Neural cell (in vitro differentiated cells): ENCODE results near the gene F5.

Experiments used
- EP300 ChIP-seq: fragments of 450-650 bp; conservative IDR thresholded peaks from 2 replicates; pipeline ENCODE4 v1.6.1; 2014; ENCODE audit warnings: antibody characterized with exemption, mild to moderate bottlenecking, moderate library complexity; ENCODE audit not compliant: poor library complexity, severe bottlenecking
- MXI1 ChIP-seq: fragments of 450-650 bp; conservative IDR thresholded peaks from 2 replicates; pipeline ENCODE4 v1.6.1; 2014; ENCODE audit warnings: antibody characterized with exemption, mild to moderate bottlenecking; ENCODE audit not compliant: poor library complexity, severe bottlenecking
- RAD21 ChIP-seq: fragments of 450-650 bp; conservative IDR thresholded peaks from 2 replicates; pipeline ENCODE4 v1.6.1; 2014; ENCODE audit warnings: antibody characterized with exemption, mild to moderate bottlenecking, moderate library complexity
- TF ChIP-seq, protein P1 (sequence below): IDR thresholded peaks from 2 replicates; pipeline ENCODE4 v1.6.1; 2012; ENCODE audit warnings: borderline replicate concordance
- TF ChIP-seq, protein P2 (sequence below): fragments of 450-650 bp; IDR thresholded peaks from 2 replicates; pipeline ENCODE4 v1.5.1; 2014; ENCODE audit warnings: antibody characterized with exemption, mild to moderate bottlenecking, moderate library complexity; ENCODE audit not compliant: poor library complexity, severe bottlenecking

DNA sequence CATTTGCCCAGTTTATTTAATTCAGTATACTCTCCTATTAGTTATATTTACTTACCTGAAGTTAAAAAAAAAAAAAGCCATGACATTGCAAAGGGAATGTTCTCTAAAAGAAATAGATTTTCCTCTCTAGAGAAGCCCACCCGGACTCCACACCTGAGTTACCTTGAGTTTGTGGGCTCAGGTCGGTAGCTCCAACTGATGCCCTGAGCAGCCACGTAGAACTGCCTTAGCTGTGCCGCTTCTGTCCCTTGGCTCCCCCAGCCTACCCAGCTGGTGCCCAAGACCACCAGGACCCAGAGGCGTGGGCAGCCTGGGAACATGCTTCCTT is 250 bp downstream of the F5 start:
- TF ChIP-seq EP300 (no peak), RAD21 (no peak), MXI1 (no peak)
- TF ChIP-seq, protein P1, sequence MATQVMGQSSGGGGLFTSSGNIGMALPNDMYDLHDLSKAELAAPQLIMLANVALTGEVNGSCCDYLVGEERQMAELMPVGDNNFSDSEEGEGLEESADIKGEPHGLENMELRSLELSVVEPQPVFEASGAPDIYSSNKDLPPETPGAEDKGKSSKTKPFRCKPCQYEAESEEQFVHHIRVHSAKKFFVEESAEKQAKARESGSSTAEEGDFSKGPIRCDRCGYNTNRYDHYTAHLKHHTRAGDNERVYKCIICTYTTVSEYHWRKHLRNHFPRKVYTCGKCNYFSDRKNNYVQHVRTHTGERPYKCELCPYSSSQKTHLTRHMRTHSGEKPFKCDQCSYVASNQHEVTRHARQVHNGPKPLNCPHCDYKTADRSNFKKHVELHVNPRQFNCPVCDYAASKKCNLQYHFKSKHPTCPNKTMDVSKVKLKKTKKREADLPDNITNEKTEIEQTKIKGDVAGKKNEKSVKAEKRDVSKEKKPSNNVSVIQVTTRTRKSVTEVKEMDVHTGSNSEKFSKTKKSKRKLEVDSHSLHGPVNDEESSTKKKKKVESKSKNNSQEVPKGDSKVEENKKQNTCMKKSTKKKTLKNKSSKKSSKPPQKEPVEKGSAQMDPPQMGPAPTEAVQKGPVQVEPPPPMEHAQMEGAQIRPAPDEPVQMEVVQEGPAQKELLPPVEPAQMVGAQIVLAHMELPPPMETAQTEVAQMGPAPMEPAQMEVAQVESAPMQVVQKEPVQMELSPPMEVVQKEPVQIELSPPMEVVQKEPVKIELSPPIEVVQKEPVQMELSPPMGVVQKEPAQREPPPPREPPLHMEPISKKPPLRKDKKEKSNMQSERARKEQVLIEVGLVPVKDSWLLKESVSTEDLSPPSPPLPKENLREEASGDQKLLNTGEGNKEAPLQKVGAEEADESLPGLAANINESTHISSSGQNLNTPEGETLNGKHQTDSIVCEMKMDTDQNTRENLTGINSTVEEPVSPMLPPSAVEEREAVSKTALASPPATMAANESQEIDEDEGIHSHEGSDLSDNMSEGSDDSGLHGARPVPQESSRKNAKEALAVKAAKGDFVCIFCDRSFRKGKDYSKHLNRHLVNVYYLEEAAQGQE: no peak
- TF ChIP-seq, protein P2, sequence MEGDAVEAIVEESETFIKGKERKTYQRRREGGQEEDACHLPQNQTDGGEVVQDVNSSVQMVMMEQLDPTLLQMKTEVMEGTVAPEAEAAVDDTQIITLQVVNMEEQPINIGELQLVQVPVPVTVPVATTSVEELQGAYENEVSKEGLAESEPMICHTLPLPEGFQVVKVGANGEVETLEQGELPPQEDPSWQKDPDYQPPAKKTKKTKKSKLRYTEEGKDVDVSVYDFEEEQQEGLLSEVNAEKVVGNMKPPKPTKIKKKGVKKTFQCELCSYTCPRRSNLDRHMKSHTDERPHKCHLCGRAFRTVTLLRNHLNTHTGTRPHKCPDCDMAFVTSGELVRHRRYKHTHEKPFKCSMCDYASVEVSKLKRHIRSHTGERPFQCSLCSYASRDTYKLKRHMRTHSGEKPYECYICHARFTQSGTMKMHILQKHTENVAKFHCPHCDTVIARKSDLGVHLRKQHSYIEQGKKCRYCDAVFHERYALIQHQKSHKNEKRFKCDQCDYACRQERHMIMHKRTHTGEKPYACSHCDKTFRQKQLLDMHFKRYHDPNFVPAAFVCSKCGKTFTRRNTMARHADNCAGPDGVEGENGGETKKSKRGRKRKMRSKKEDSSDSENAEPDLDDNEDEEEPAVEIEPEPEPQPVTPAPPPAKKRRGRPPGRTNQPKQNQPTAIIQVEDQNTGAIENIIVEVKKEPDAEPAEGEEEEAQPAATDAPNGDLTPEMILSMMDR: no peak
